Diencephalon (tissue), 1 donor: Measurements from ENCODE around the gene MIF4GD. TPM values are rescaled to one million over a fixed set of nuclear protein-coding genes. Genes with fewer than 3 reads are reported as not detected.

Experiments used
- total RNA-seq: library from RNA; depleted of rRNA; stranded (reverse); fragments of >200 nt; gene quantifications from one replicate; pipeline ENCODE4 v1.2.3, GENCODE V29; 2014

MIF4GD gene
- total RNA-seq = 8.3 TPM

GRCh38 chr17:75270966-75271232 is at the start of gene MIF4GD:
Gene MIF4GD (minus strand): TSS chr17:75271231. CDS start chr17:75270195, 1,036 bp downstream.

DNA sequence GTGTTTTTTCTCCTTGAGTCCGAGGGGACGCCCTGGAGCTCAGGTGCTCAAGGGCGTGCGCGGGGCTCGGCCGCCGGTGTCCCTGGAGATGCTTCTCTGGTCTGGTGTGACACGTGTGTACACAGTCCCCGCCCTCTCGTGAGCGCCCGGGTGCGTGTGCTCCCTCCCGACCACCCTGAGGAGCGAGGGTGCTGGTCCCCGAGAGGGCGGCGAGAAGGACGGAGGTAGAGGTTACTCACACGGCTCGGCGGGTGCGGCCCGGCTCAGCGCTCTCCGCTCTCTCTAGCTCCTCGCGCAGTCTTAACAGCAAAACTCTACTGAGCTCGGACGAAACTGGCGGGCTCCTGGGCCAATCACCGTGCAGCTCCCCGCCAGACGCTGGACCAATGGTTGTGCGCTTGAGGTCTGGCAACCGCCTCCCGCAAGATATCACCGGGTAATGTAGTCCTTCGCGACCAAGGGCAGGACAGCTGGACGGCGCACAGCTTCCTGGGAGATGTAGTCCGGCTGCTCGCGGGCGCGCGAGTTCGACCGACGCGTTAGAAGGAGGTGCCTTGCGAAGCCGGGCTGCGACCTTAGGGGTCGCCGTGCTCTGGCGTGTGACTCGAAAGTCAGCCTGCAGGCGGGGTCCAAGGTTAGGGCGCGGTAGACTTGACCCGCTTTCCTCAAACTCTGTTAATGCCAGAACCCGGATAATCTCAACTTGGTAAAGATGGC is 18.2 kb upstream of the MIF4GD start, which contains the start of gene SLC25A19:
Gene SLC25A19, minus strand, starts transcription at position 319 of the 717 bp plus-strand sequence. CDS start 2,669 bp downstream, outside the sequence.

GRCh38 chr17:75261336-75262111 is 9.5 kb downstream of the MIF4GD start, which contains the start of the genes GGA3 and MRPS7:
Gene GGA3 (minus strand): TSS chr17:75261606. CDS start chr17:75261587, 19 bp downstream.
Gene MRPS7 (plus strand): TSS chr17:75261879. CDS start chr17:75261901, 22 bp downstream.

Other genes starting within 250 kb of the MIF4GD start
- gene ATP5PD, start 224.3 kb downstream of the MIF4GD start, total RNA-seq = 146 TPM
- gene KCTD2, start 224.0 kb downstream of the MIF4GD start, total RNA-seq = 51.2 TPM
- 2.1 TPM for gene SLC16A5, start 183.3 kb downstream of the MIF4GD start, total RNA-seq
- gene ARMC7, start 161.3 kb downstream of the MIF4GD start, total RNA-seq = 3.0 TPM
- 32.3 TPM for gene NT5C, start 139.5 kb downstream of the MIF4GD start, total RNA-seq
- 563 TPM for gene JPT1, start 116.7 kb downstream of the MIF4GD start, total RNA-seq
- 146 TPM for gene SUMO2, start 88.3 kb downstream of the MIF4GD start, total RNA-seq
- gene NUP85, start 65.6 kb downstream of the MIF4GD start, total RNA-seq = 23.1 TPM
- 18.9 TPM for gene GGA3, start 9.6 kb downstream of the MIF4GD start, total RNA-seq
- 46.6 TPM for gene MRPS7, start 9.4 kb downstream of the MIF4GD start, total RNA-seq
- gene SLC25A19, start 18.2 kb upstream of the MIF4GD start, total RNA-seq = 8.8 TPM
- gene GRB2, start 134.4 kb upstream of the MIF4GD start, total RNA-seq = 109 TPM
- 31.4 TPM for gene TMEM94, start 185.4 kb upstream of the MIF4GD start, total RNA-seq
- gene CASKIN2, start 244.3 kb upstream of the MIF4GD start, total RNA-seq = 9.0 TPM
- 10.4 TPM for gene TSEN54, start 245.3 kb upstream of the MIF4GD start, total RNA-seq